ENCODE data around the gene CELF3.
"Not testable (repeated sequence)": the region's sequence is repeated elsewhere in the genome, so short reads cannot be mapped to it uniquely, and the experiment has no call there.

Gene CELF3

GRCh38 chr1:151684128-151684527 is 32.5 kb downstream of the CELF3 start:
- H2BK15ac ChIP-seq (ENCODE audit: low read depth, poor library complexity, severe bottlenecking): no peak overlapping the region
- H3K9ac ChIP-seq (ENCODE audit: low read length): no peak overlapping the region
- no peak overlapping the region for H3K4ac ChIP-seq (ENCODE audit: low read depth in 1 of 2, low read length in 2 of 2)
- no peaks in the 10 kb centered on the region for H3K9me3 ChIP-seq (ENCODE audit: control insufficient read depth, low read length)
- no peaks in the 10 kb centered on the region for H3K27me3 ChIP-seq (ENCODE audit: control insufficient read depth in 1 of 2, insufficient read depth in 1 of 2, low read length in 2 of 2)
- H2BK5ac ChIP-seq (ENCODE audit: low read depth, low read length, poor library complexity, severe bottlenecking): no peak overlapping the region
- no peak overlapping the region for H3K4me3 ChIP-seq (ENCODE audit: insufficient read depth in 1 of 2, low read depth in 1 of 2, low read length in 2 of 2)
- no CpG with 5 or more reads among the region's 2 CpGs for WGBS
- H3K27ac ChIP-seq (ENCODE audit: low read length, poor library complexity, severe bottlenecking): no peak overlapping the region
- peaks cover 10 to 43% of the 10 kb centered on the region in 2 experiments for H3K36me3 ChIP-seq (ENCODE audit: control insufficient read depth in 1 of 2, insufficient read depth in 2 of 2, low read depth in 1 of 2, low read length in 2 of 2)
- H2BK120ac ChIP-seq (ENCODE audit: low read depth, low read length): no peak overlapping the region
- H2AFZ ChIP-seq (ENCODE audit: low read depth, low read length): no peak overlapping the region
- no peak overlapping the region for H3K4me2 ChIP-seq (ENCODE audit: low read length, poor library complexity, severe bottlenecking)
- H3K23ac ChIP-seq (ENCODE audit: low read length in 2 of 2): no peak overlapping the region
- no peak for DNase-seq
- no peak overlapping the region for H4K8ac ChIP-seq (ENCODE audit: low read length)
- H3K18ac ChIP-seq (ENCODE audit: low read depth in 1 of 2, low read length in 2 of 2): no peak overlapping the region
- H3K79me1 ChIP-seq (replicated peaks; ENCODE audit: low read length, poor library complexity, severe bottlenecking): no peaks in the 10 kb centered on the region
- H3K14ac ChIP-seq (ENCODE audit: low read length in 2 of 2): no peak overlapping the region
- no peak overlapping the region for H2AK5ac ChIP-seq (ENCODE audit: low read length, severe bottlenecking)
- no peak overlapping the region for H2BK12ac ChIP-seq (ENCODE audit: low read length in 2 of 2)
- H3K4me1 ChIP-seq (ENCODE audit: control insufficient read depth, insufficient read depth, low read depth, low read length): no peaks in the 10 kb centered on the region
- no peak overlapping the region for H4K91ac ChIP-seq (ENCODE audit: low read length)

GRCh38 chr1:151682901-151683300 is 33.7 kb downstream of the CELF3 start:
- H3K18ac ChIP-seq (ENCODE audit: low read depth in 1 of 2, low read length in 2 of 2); H4K91ac ChIP-seq (ENCODE audit: low read length); H2BK5ac ChIP-seq (ENCODE audit: low read depth, low read length, poor library complexity, severe bottlenecking); DNase-seq; H3K4me1 ChIP-seq (ENCODE audit: control insufficient read depth, insufficient read depth, low read depth, low read length); H2AK5ac ChIP-seq (ENCODE audit: low read length, severe bottlenecking); H2BK15ac ChIP-seq (ENCODE audit: low read depth, poor library complexity, severe bottlenecking); H3K4me3 ChIP-seq (ENCODE audit: insufficient read depth in 1 of 2, low read depth in 1 of 2, low read length in 2 of 2); H3K9me3 ChIP-seq (ENCODE audit: control insufficient read depth, low read length); H2AFZ ChIP-seq (ENCODE audit: low read depth, low read length); H3K9ac ChIP-seq (ENCODE audit: low read length); H4K8ac ChIP-seq (ENCODE audit: low read length); H3K4ac ChIP-seq (ENCODE audit: low read depth in 1 of 2, low read length in 2 of 2); H3K27ac ChIP-seq (ENCODE audit: low read length, poor library complexity, severe bottlenecking); H3K27me3 ChIP-seq (ENCODE audit: control insufficient read depth in 1 of 2, insufficient read depth in 1 of 2, low read length in 2 of 2); H3K14ac ChIP-seq (ENCODE audit: low read length in 2 of 2); H2BK12ac ChIP-seq (ENCODE audit: low read length in 2 of 2); H3K23ac ChIP-seq (ENCODE audit: low read length in 2 of 2); H3K79me1 ChIP-seq (replicated peaks; ENCODE audit: low read length, poor library complexity, severe bottlenecking); H2BK120ac ChIP-seq (ENCODE audit: low read depth, low read length); H3K4me2 ChIP-seq (ENCODE audit: low read length, poor library complexity, severe bottlenecking): not testable (repeated sequence)
- WGBS: 100% methylated on average over 5 of the region's 7 CpGs
- H3K36me3 ChIP-seq (ENCODE audit: control insufficient read depth in 1 of 2, insufficient read depth in 2 of 2, low read depth in 1 of 2, low read length in 2 of 2): peaks cover 12 to 48% of the 10 kb centered on the region in 2 experiments

GRCh38 chr1:151681923-151682322 is 34.7 kb downstream of the CELF3 start:
- Histone ChIP-seq H2AFZ (ENCODE audit: low read depth, low read length) (no peak overlapping the region), H3K27ac (ENCODE audit: low read length, poor library complexity, severe bottlenecking) (no peak overlapping the region), H4K8ac (ENCODE audit: low read length) (no peak overlapping the region), H3K18ac (ENCODE audit: low read depth in 1 of 2, low read length in 2 of 2) (no peak overlapping the region), H3K27me3 (ENCODE audit: control insufficient read depth in 1 of 2, insufficient read depth in 1 of 2, low read length in 2 of 2) (no peaks in the 10 kb centered on the region), H2BK15ac (ENCODE audit: low read depth, poor library complexity, severe bottlenecking) (no peak overlapping the region), H2BK120ac (ENCODE audit: low read depth, low read length) (no peak overlapping the region), H3K4ac (ENCODE audit: low read depth in 1 of 2, low read length in 2 of 2) (no peak overlapping the region), H3K79me1 (replicated peaks; ENCODE audit: low read length, poor library complexity, severe bottlenecking) (peaks cover 5% of the 10 kb centered on the region), H3K36me3 (ENCODE audit: control insufficient read depth in 1 of 2, insufficient read depth in 2 of 2, low read depth in 1 of 2, low read length in 2 of 2) (peaks cover 10 to 42% of the 10 kb centered on the region in 2 experiments), H3K14ac (ENCODE audit: low read length in 2 of 2) (no peak overlapping the region), H2BK12ac (ENCODE audit: low read length in 2 of 2) (no peak overlapping the region), H4K91ac (ENCODE audit: low read length) (no peak overlapping the region), H3K4me1 (ENCODE audit: control insufficient read depth, insufficient read depth, low read depth, low read length) (no peaks in the 10 kb centered on the region), H3K4me3 (ENCODE audit: insufficient read depth in 1 of 2, low read depth in 1 of 2, low read length in 2 of 2) (no peak overlapping the region), H2BK5ac (ENCODE audit: low read depth, low read length, poor library complexity, severe bottlenecking) (no peak overlapping the region), H3K23ac (ENCODE audit: low read length in 2 of 2) (no peak overlapping the region), H2AK5ac (ENCODE audit: low read length, severe bottlenecking) (no peak overlapping the region), H3K4me2 (ENCODE audit: low read length, poor library complexity, severe bottlenecking) (no peak overlapping the region), H3K9me3 (ENCODE audit: control insufficient read depth, low read length) (no peaks in the 10 kb centered on the region), H3K9ac (ENCODE audit: low read length) (no peak overlapping the region)
- WGBS: no CpG with 5 or more reads among the region's 2 CpGs
- DNase-seq: no peak

- Histone ChIP-seq H3K23ac (ENCODE audit: low read length in 2 of 2) (no peak overlapping the region), H4K8ac (ENCODE audit: low read length) (no peak overlapping the region), H3K4me2 (ENCODE audit: low read length, poor library complexity, severe bottlenecking) (no peak overlapping the region), H3K9me3 (ENCODE audit: control insufficient read depth, low read length) (no peaks in the 10 kb centered on the region), H2BK5ac (ENCODE audit: low read depth, low read length, poor library complexity, severe bottlenecking) (no peak overlapping the region), H3K27me3 (ENCODE audit: control insufficient read depth in 1 of 2, insufficient read depth in 1 of 2, low read length in 2 of 2) (no peaks in the 10 kb centered on the region), H3K4ac (ENCODE audit: low read depth in 1 of 2, low read length in 2 of 2) (no peak overlapping the region), H3K14ac (ENCODE audit: low read length in 2 of 2) (no peak overlapping the region), H3K27ac (ENCODE audit: low read length, poor library complexity, severe bottlenecking) (peak overlapping the region; percentile 94), H3K36me3 (ENCODE audit: control insufficient read depth in 1 of 2, insufficient read depth in 2 of 2, low read depth in 1 of 2, low read length in 2 of 2) (peaks cover 10 to 32% of the 10 kb centered on the region in 2 experiments), H3K9ac (ENCODE audit: low read length) (no peak overlapping the region), H2BK15ac (ENCODE audit: low read depth, poor library complexity, severe bottlenecking) (no peak overlapping the region), H3K18ac (ENCODE audit: low read depth in 1 of 2, low read length in 2 of 2) (no peak overlapping the region), H4K91ac (ENCODE audit: low read length) (no peak overlapping the region), H2BK120ac (ENCODE audit: low read depth, low read length) (no peak overlapping the region), H3K4me1 (ENCODE audit: control insufficient read depth, insufficient read depth, low read depth, low read length) (no peaks in the 10 kb centered on the region), H3K79me1 (replicated peaks; ENCODE audit: low read length, poor library complexity, severe bottlenecking) (peaks cover 5% of the 10 kb centered on the region), H3K4me3 (ENCODE audit: insufficient read depth in 1 of 2, low read depth in 1 of 2, low read length in 2 of 2) (no peak overlapping the region), H2AFZ (ENCODE audit: low read depth, low read length) (no peak overlapping the region), H2AK5ac (ENCODE audit: low read length, severe bottlenecking) (no peak overlapping the region), H2BK12ac (ENCODE audit: low read length in 2 of 2) (no peak overlapping the region)
- WGBS: 0% methylated on average over 1 of the region's 3 CpGs
- DNase-seq: peak; percentile 86
Observed at GRCh38 chr1:151680826-151681225, 35.8 kb downstream of the CELF3 start.
